ENCODE results near the gene ENHO.
"Not testable (repeated sequence)": the region's sequence is repeated elsewhere in the genome, so short reads cannot be mapped to it uniquely, and the experiment has no call there.

GRCh38 chr9:34481620-34482019, 41.2 kb downstream of the ENHO start:
- not testable (repeated sequence) for TF ChIP-seq EP300, POLR2A, POLR2AphosphoS5 (IDR thresholded peaks at IDR 0.05)
- TF ChIP-seq, protein P1, sequence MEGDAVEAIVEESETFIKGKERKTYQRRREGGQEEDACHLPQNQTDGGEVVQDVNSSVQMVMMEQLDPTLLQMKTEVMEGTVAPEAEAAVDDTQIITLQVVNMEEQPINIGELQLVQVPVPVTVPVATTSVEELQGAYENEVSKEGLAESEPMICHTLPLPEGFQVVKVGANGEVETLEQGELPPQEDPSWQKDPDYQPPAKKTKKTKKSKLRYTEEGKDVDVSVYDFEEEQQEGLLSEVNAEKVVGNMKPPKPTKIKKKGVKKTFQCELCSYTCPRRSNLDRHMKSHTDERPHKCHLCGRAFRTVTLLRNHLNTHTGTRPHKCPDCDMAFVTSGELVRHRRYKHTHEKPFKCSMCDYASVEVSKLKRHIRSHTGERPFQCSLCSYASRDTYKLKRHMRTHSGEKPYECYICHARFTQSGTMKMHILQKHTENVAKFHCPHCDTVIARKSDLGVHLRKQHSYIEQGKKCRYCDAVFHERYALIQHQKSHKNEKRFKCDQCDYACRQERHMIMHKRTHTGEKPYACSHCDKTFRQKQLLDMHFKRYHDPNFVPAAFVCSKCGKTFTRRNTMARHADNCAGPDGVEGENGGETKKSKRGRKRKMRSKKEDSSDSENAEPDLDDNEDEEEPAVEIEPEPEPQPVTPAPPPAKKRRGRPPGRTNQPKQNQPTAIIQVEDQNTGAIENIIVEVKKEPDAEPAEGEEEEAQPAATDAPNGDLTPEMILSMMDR (IDR thresholded peaks at IDR 0.05): not testable (repeated sequence)

Measured in suprapubic skin (tissue), 4 donors.